Activated B cell treated with CpG ODN at 0.5 μM for 24 hours (primary cell): ENCODE results near the gene HIVEP2. TPM values are rescaled to one million over a fixed set of nuclear protein-coding genes. Genes with fewer than 3 reads are reported as not detected.
A peak's percentile ranks its signal among the peaks of the same experiment; 100 is the strongest.

Source experiments
- ATAC-seq: fragments of 200-7000 bp; cut with Tn5 transposase; one replicate; pipeline ENCODE4 v1.10.0; 2021; ENCODE audit warnings: low read depth, mild to moderate bottlenecking, moderate library complexity
- CTCF ChIA-PET: fragments of 350-600 bp; sonication (Branson Sonifier 250); formaldehyde crosslinking; loops from one replicate; lab custom pipeline; 2021; ENCODE audit warnings: antibody characterized with exemption; lab: Charles Lee
- POLR2A ChIA-PET: fragments of 350-600 bp; sonication (Branson Sonifier 250); formaldehyde crosslinking; loops from one replicate; lab custom pipeline; 2021; ENCODE audit warnings: antibody characterized with exemption; lab: Charles Lee
- DNase-seq: peaks from one replicate; pipeline ENCODE4 v3.0.0; 2022
- H3K27ac Mint-ChIP-seq: one replicate; pipeline ENCODE4 v1.8.0; 2020; ENCODE audit warnings: mixed read lengths
- H3K27me3 Mint-ChIP-seq: one replicate; pipeline ENCODE4 v1.8.0; 2021; ENCODE audit warnings: mixed read lengths
- H3K36me3 Mint-ChIP-seq: one replicate; pipeline ENCODE4 v1.8.0; 2021; ENCODE audit warnings: low read depth, mixed read lengths
- H3K4me1 Mint-ChIP-seq: one replicate; pipeline ENCODE4 v1.8.0; 2021; ENCODE audit warnings: mixed read lengths
- H3K4me3 Mint-ChIP-seq: one replicate; pipeline ENCODE4 v1.8.0; 2020; ENCODE audit warnings: mild to moderate bottlenecking, mixed read lengths
- H3K9me3 Mint-ChIP-seq: one replicate; pipeline ENCODE4 v1.8.0; 2020; ENCODE audit warnings: mixed read lengths
- intact Hi-C: fragments of 100-400 bp; cut with micrococcal nuclease; formaldehyde crosslinking; loops from one replicate; pipeline ENCODE4 v1.15.1; 2024
- total RNA-seq: library from RNA; stranded (reverse); gene quantifications from 2 replicates; pipeline ENCODE4 v1.2.3, GENCODE V29; 2022
- TF ChIP-seq, protein P1 (sequence below): fragments of 200-600 bp; IDR thresholded peaks from one replicate; pipeline ENCODE4 v1.8.0; 2022; ENCODE audit warnings: antibody characterized with exemption, mild to moderate bottlenecking

The HIVEP2 gene, protein sequence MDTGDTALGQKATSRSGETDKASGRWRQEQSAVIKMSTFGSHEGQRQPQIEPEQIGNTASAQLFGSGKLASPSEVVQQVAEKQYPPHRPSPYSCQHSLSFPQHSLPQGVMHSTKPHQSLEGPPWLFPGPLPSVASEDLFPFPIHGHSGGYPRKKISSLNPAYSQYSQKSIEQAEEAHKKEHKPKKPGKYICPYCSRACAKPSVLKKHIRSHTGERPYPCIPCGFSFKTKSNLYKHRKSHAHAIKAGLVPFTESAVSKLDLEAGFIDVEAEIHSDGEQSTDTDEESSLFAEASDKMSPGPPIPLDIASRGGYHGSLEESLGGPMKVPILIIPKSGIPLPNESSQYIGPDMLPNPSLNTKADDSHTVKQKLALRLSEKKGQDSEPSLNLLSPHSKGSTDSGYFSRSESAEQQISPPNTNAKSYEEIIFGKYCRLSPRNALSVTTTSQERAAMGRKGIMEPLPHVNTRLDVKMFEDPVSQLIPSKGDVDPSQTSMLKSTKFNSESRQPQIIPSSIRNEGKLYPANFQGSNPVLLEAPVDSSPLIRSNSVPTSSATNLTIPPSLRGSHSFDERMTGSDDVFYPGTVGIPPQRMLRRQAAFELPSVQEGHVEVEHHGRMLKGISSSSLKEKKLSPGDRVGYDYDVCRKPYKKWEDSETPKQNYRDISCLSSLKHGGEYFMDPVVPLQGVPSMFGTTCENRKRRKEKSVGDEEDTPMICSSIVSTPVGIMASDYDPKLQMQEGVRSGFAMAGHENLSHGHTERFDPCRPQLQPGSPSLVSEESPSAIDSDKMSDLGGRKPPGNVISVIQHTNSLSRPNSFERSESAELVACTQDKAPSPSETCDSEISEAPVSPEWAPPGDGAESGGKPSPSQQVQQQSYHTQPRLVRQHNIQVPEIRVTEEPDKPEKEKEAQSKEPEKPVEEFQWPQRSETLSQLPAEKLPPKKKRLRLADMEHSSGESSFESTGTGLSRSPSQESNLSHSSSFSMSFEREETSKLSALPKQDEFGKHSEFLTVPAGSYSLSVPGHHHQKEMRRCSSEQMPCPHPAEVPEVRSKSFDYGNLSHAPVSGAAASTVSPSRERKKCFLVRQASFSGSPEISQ (N-terminal part only)
- 22.2 and 25.4 TPM in 2 replicates for total RNA-seq

DNA sequence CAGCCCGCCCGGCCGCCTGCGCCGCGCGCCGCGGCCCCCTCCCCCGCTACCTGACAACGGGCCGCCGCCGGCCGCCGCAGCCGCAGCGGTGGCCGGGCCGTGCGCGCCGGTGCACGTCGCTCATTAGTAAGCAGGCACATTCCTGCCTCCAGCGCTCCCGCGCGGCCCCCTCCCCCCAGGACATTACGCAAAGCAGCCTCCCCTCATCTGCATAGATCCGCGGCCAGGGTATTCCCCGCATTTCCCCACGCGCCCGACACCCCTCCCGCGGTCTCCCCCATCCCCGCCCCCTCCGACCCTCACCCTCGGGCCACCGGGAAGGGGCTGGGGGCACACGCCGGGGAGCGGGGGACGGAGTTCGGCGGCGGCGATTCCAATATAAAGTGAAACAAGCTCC, at the start of gene HIVEP2:
Gene HIVEP2 (minus strand): TSS at position 128 of the 397 bp plus-strand sequence. CDS start 170,438 bp downstream, outside the sequence.
- peaks cover 50% of the 10 kb centered on the region for H3K4me1 Mint-ChIP-seq
- H3K27ac Mint-ChIP-seq = peak within 1 kb of the TSS; percentile 98
- peak; percentile 25 for ATAC-seq

DNA sequence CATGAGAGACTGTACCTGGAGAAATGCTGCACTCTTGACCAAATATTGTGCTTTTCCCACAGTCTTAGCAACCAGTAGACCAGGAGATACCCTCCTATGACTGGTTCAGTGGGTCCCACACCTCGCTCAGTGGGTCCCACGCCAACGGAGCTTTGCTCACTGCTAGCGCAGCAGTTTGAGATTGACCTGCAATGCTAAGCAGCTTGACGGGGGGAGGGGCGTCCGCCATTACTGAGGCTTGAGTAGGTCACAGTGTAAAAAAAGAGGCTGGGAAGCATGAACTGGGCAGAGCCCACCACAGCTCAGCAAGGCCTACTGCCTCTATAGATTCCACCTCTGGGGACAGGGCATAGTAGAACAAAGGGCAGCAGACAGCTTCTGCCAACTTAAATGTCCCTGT, 49.0 kb upstream of the HIVEP2 start:
- Mint-ChIP-seq H3K4me1 (no peaks in the 10 kb centered on the region), H3K4me3 (no peak overlapping the region), H3K27me3 (peaks cover 3% of the 10 kb centered on the region), H3K36me3 (no peaks in the 10 kb centered on the region), H3K27ac (no peak overlapping the region), H3K9me3 (peaks cover under 1% of the 10 kb centered on the region)
- DNase-seq = no peak
- ChIA-PET CTCF (no interaction called here), POLR2A (no interaction called here)
- intact Hi-C loops = no loop called here
- TF ChIP-seq, protein P1, sequence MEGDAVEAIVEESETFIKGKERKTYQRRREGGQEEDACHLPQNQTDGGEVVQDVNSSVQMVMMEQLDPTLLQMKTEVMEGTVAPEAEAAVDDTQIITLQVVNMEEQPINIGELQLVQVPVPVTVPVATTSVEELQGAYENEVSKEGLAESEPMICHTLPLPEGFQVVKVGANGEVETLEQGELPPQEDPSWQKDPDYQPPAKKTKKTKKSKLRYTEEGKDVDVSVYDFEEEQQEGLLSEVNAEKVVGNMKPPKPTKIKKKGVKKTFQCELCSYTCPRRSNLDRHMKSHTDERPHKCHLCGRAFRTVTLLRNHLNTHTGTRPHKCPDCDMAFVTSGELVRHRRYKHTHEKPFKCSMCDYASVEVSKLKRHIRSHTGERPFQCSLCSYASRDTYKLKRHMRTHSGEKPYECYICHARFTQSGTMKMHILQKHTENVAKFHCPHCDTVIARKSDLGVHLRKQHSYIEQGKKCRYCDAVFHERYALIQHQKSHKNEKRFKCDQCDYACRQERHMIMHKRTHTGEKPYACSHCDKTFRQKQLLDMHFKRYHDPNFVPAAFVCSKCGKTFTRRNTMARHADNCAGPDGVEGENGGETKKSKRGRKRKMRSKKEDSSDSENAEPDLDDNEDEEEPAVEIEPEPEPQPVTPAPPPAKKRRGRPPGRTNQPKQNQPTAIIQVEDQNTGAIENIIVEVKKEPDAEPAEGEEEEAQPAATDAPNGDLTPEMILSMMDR = no peak
- ATAC-seq = no peak

More for the DNA sequence above, at the start of gene HIVEP2:
- H3K9me3 Mint-ChIP-seq = no peaks in the 10 kb centered on the region
- H3K36me3 Mint-ChIP-seq = peaks cover 9% of the 10 kb centered on the region
- peak within 1 kb of the TSS; percentile 98 for H3K4me3 Mint-ChIP-seq
- POLR2A ChIA-PET = interaction anchor here (0.6 to 5.0 kb wide), 17 partner anchors 8 to 125 kb away, joined by 3 to 56 read pairs (median 5); partner anchors contain the start of gene AIG1
- DNase-seq = peak; percentile 79
- no peaks in the 10 kb centered on the region for H3K27me3 Mint-ChIP-seq
- CTCF ChIA-PET = no interaction called here
- TF ChIP-seq, protein P1 = no peak
- intact Hi-C loops = loop anchor here (2.0 to 10.0 kb wide), 5 partner anchors 620 to 1392 kb away; partner anchors contain the start of genes NMBR, STX11 and VTA1

DNA sequence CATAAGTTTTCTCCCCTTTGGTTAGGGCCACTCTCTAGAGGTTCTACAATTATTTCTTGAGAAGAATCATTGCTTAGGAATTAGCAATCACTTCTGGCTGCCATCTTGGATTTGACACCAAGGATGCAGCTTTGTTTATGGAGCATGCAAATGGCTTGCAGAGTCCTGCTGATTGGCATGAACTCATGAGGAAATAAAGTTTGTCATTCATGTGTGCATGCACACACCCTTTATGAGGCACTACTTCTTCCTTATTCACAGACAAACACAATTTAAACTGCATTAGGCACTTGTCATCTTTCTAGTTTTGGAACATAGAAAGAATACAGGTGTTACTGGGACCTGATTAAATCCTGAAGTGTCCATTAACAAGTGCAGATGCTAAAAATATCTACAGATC, 42.5 kb upstream of the HIVEP2 start:
- TF ChIP-seq, protein P1 = no peak
- ChIA-PET CTCF (no interaction called here), POLR2A (no interaction called here)
- Mint-ChIP-seq H3K27me3 (peaks cover 3% of the 10 kb centered on the region), H3K27ac (no peak overlapping the region), H3K36me3 (no peaks in the 10 kb centered on the region), H3K9me3 (no peaks in the 10 kb centered on the region), H3K4me1 (peaks cover 1% of the 10 kb centered on the region), H3K4me3 (no peak overlapping the region)
- intact Hi-C loops = no loop called here
- no peak for DNase-seq
- ATAC-seq = no peak

DNA sequence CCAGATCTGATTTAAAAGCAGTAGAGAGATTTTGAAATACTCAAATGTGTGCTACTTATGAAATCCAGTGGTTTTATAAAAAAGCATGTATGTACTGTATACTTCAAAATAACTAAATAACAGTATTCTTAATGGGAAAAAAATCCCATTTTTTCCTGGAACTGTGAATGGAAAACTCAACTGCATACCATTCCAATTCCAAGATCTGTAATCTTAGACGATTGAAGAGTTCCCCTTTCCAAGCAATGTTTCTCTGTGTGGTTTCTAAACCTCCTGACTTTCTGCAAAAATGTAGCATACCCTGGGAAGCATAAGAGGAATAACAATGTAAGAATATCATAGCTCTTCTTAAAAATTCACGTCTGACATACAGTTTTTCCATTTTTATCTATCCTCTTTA, 40.3 kb upstream of the HIVEP2 start:
- ATAC-seq (no peak), DNase-seq (no peak)
- TF ChIP-seq, protein P1 = no peak
- Mint-ChIP-seq H3K36me3 (peaks cover 8% of the 10 kb centered on the region), H3K9me3 (peaks cover 12% of the 10 kb centered on the region), H3K27me3 (peaks cover 3% of the 10 kb centered on the region), H3K4me1 (peaks cover 1% of the 10 kb centered on the region), H3K27ac (no peak overlapping the region), H3K4me3 (no peak overlapping the region)
- intact Hi-C loops = no loop called here
- ChIA-PET CTCF (no interaction called here), POLR2A (no interaction called here)
